ENCODE results near the gene MEMO1.

DNA sequence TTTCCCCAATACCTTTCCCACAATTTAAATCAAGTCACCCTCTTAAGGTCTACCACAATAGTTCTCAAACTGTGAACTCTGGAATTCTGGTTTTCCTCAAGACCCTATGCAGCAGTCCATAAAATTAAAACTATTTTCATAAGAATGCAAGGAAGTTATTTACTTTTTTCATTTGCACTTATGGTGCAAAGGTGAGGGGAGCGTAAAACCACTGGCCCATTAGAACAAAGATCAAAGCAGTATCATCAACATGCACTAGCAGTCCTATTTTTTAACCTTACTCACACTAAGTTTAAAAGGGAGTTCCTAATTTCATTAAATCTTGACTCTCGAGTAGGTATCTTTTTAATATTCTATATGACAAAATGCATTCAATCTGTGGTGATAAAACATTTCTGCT is 85.3 kb downstream of the MEMO1 start:
- TF ChIP-seq CTCF (IDR thresholded peaks at IDR 0.05) (no peak), POLR2A (IDR thresholded peaks at IDR 0.05) (no peak)
